Measurements from ENCODE around the gene SMPD1. TPM values are rescaled to one million over a fixed set of nuclear protein-coding genes. Genes with fewer than 3 reads are reported as not detected.
A peak's percentile ranks its signal among the peaks of the same experiment; 100 is the strongest.

Gene SMPD1
- 10 to 100 TPM; 21.7 to 25.9 TPM for total RNA-seq

GRCh38 chr11:6389905-6390717 is at the start of gene SMPD1:
Gene SMPD1 (plus strand): TSS chr11:6390474. CDS start chr11:6390599, 125 bp downstream.
- peaks cover 2 to 6% of the 10 kb centered on the region in 2 donors for H3K36me3 Mint-ChIP-seq (ENCODE audit: insufficient read depth in 2 of 2)
- peak; percentile 89 to 90 for ATAC-seq (replicated peaks in 1 of 2)
- no peaks in the 10 kb centered on the region for H3K27me3 Mint-ChIP-seq (ENCODE audit: low read depth)

GRCh38 chr11:6345366-6345765 is 44.9 kb upstream of the SMPD1 start:
- H3K4me1 Mint-ChIP-seq (ENCODE audit: low read depth) = no peaks in the 10 kb centered on the region
- H3K36me3 Mint-ChIP-seq (ENCODE audit: insufficient read depth in 2 of 2) = no peaks in the 10 kb centered on the region
- no peak overlapping the region for H3K4me3 Mint-ChIP-seq
- no peak for DNase-seq
- no peak overlapping the region for H3K27ac Mint-ChIP-seq
- peaks cover 7% of the 10 kb centered on the region for H3K27me3 Mint-ChIP-seq (ENCODE audit: low read depth)
- no peaks in the 10 kb centered on the region for H3K9me3 Mint-ChIP-seq
- ATAC-seq (replicated peaks in 1 of 2) = no peak

More at GRCh38 chr11:6389905-6390717, at the start of gene SMPD1:
- H3K4me1 Mint-ChIP-seq (ENCODE audit: low read depth) = peaks cover 61% of the 10 kb centered on the region
- H3K27ac Mint-ChIP-seq = peak within 1 kb of the TSS; percentile 86
- H3K4me3 Mint-ChIP-seq = peak within 1 kb of the TSS; percentile 90 to 96
- H3K9me3 Mint-ChIP-seq = no peaks in the 10 kb centered on the region
- peak; percentile 94 for DNase-seq

- Mint-ChIP-seq H3K4me1 (ENCODE audit: low read depth) (peaks cover 29% of the 10 kb centered on the region), H3K27me3 (ENCODE audit: low read depth) (peaks cover 13% of the 10 kb centered on the region), H3K27ac (no peak overlapping the region), H3K36me3 (ENCODE audit: insufficient read depth in 2 of 2) (no peaks in the 10 kb centered on the region), H3K9me3 (no peaks in the 10 kb centered on the region), H3K4me3 (no peak overlapping the region)
- DNase-seq = no peak
- ATAC-seq (replicated peaks in 1 of 2) = no peak
These were observed 40.2 kb upstream of the SMPD1 start for GRCh38 chr11:6350043-6350442.

- no peak for DNase-seq
- no peaks in the 10 kb centered on the region for H3K9me3 Mint-ChIP-seq
- H3K36me3 Mint-ChIP-seq (ENCODE audit: insufficient read depth in 2 of 2) = no peaks in the 10 kb centered on the region
- no peak overlapping the region for H3K4me3 Mint-ChIP-seq
- no peak for ATAC-seq (replicated peaks in 1 of 2)
- peaks cover 9% of the 10 kb centered on the region for H3K27me3 Mint-ChIP-seq (ENCODE audit: low read depth)
- H3K27ac Mint-ChIP-seq = no peak overlapping the region
- peaks cover 29% of the 10 kb centered on the region for H3K4me1 Mint-ChIP-seq (ENCODE audit: low read depth)
These were observed 39.8 kb upstream of the SMPD1 start for GRCh38 chr11:6350486-6350885.

GRCh38 chr11:6351782-6352382 is 38.4 kb upstream of the SMPD1 start:
- peak; percentile 26 to 42 for DNase-seq

GRCh38 chr11:6353367-6353987 is 36.8 kb upstream of the SMPD1 start:
- DNase-seq (peak; percentile 65 to 72), ATAC-seq (replicated peaks in 1 of 2) (peak; percentile 38 to 60)
- no peak overlapping the region for H3K4me3 Mint-ChIP-seq
- H3K36me3 Mint-ChIP-seq (ENCODE audit: insufficient read depth in 2 of 2) = no peaks in the 10 kb centered on the region
- peaks cover 46% of the 10 kb centered on the region for H3K4me1 Mint-ChIP-seq (ENCODE audit: low read depth)
- H3K27ac Mint-ChIP-seq = peak overlapping the region; percentile 35
- no peaks in the 10 kb centered on the region for H3K9me3 Mint-ChIP-seq
- peaks cover 8% of the 10 kb centered on the region for H3K27me3 Mint-ChIP-seq (ENCODE audit: low read depth)

More at GRCh38 chr11:6351782-6352382, 38.4 kb upstream of the SMPD1 start:
- Mint-ChIP-seq H3K4me1 (ENCODE audit: low read depth) (peaks cover 35% of the 10 kb centered on the region), H3K9me3 (no peaks in the 10 kb centered on the region), H3K27me3 (ENCODE audit: low read depth) (peaks cover 8% of the 10 kb centered on the region), H3K27ac (no peak overlapping the region), H3K4me3 (peak overlapping the region in 1 of 2 donors; percentile 54), H3K36me3 (ENCODE audit: insufficient read depth in 2 of 2) (no peaks in the 10 kb centered on the region)
- ATAC-seq (replicated peaks in 1 of 2) = peak; percentile 93

GRCh38 chr11:6354651-6355485 is 35.4 kb upstream of the SMPD1 start:
- no peak overlapping the region for H3K4me3 Mint-ChIP-seq
- no peak for DNase-seq
- peaks cover 46% of the 10 kb centered on the region for H3K4me1 Mint-ChIP-seq (ENCODE audit: low read depth)
- peaks cover 8% of the 10 kb centered on the region for H3K27me3 Mint-ChIP-seq (ENCODE audit: low read depth)
- peak overlapping the region; percentile 57 for H3K27ac Mint-ChIP-seq
- ATAC-seq (replicated peaks in 1 of 2) = no peak
- no peaks in the 10 kb centered on the region for H3K36me3 Mint-ChIP-seq (ENCODE audit: insufficient read depth in 2 of 2)
- no peaks in the 10 kb centered on the region for H3K9me3 Mint-ChIP-seq

GRCh38 chr11:6356503-6357055 is 33.7 kb upstream of the SMPD1 start:
- ATAC-seq (replicated peaks in 1 of 2) (no peak), DNase-seq (no peak)
- Mint-ChIP-seq H3K36me3 (ENCODE audit: insufficient read depth in 2 of 2) (no peaks in the 10 kb centered on the region), H3K4me1 (ENCODE audit: low read depth) (peaks cover 38% of the 10 kb centered on the region), H3K27me3 (ENCODE audit: low read depth) (peaks cover 8% of the 10 kb centered on the region), H3K27ac (peak overlapping the region; percentile 42), H3K4me3 (peak overlapping the region in 1 of 2 donors; percentile 52), H3K9me3 (no peaks in the 10 kb centered on the region)

GRCh38 chr11:6357222-6357621 is 33.1 kb upstream of the SMPD1 start:
- H3K9me3 Mint-ChIP-seq = no peaks in the 10 kb centered on the region
- H3K36me3 Mint-ChIP-seq (ENCODE audit: insufficient read depth in 2 of 2) = no peaks in the 10 kb centered on the region
- no peak overlapping the region for H3K27ac Mint-ChIP-seq
- peaks cover 31% of the 10 kb centered on the region for H3K4me1 Mint-ChIP-seq (ENCODE audit: low read depth)
- peak overlapping the region; percentile 10 to 17 for H3K4me3 Mint-ChIP-seq
- DNase-seq (peak; percentile 61 to 63), ATAC-seq (replicated peaks in 1 of 2) (peak; percentile 84 to 91)
- peaks cover 8% of the 10 kb centered on the region for H3K27me3 Mint-ChIP-seq (ENCODE audit: low read depth)

GRCh38 chr11:6360183-6360582 is 30.1 kb upstream of the SMPD1 start:
- no peak overlapping the region for H3K27ac Mint-ChIP-seq
- H3K4me1 Mint-ChIP-seq (ENCODE audit: low read depth) = peaks cover 17% of the 10 kb centered on the region
- ATAC-seq (replicated peaks in 1 of 2) (no peak), DNase-seq (no peak)
- no peaks in the 10 kb centered on the region for H3K36me3 Mint-ChIP-seq (ENCODE audit: insufficient read depth in 2 of 2)
- H3K9me3 Mint-ChIP-seq = no peaks in the 10 kb centered on the region
- no peaks in the 10 kb centered on the region for H3K27me3 Mint-ChIP-seq (ENCODE audit: low read depth)
- H3K4me3 Mint-ChIP-seq = no peak overlapping the region

- Mint-ChIP-seq H3K9me3 (no peaks in the 10 kb centered on the region), H3K27ac (no peak overlapping the region), H3K36me3 (ENCODE audit: insufficient read depth in 2 of 2) (no peaks in the 10 kb centered on the region), H3K4me3 (no peak overlapping the region), H3K27me3 (ENCODE audit: low read depth) (no peaks in the 10 kb centered on the region), H3K4me1 (ENCODE audit: low read depth) (peaks cover 7% of the 10 kb centered on the region)
- ATAC-seq (replicated peaks in 1 of 2) (no peak), DNase-seq (no peak)
These were observed 27.9 kb upstream of the SMPD1 start for GRCh38 chr11:6362185-6362872.

Data from activated T-cell treated with anti-CD3 and anti-CD28 coated beads, Interleukin-2, amount 50 U/mL, for 72 hours (primary cell).